CD4-positive, CD25-positive, alpha-beta regulatory T cell (primary cell): Measurements from ENCODE around the gene KNTC1. TPM values are rescaled to one million over a fixed set of nuclear protein-coding genes. Genes with fewer than 3 reads are reported as not detected.
"Not testable (repeated sequence)": the region's sequence is repeated elsewhere in the genome, so short reads cannot be mapped to it uniquely, and the experiment has no call there.

Source experiments
- ATAC-seq, 2 donors: fragments of 150-1000 bp; cut with Tn5 transposase; one replicate each; pipeline ENCODE4 v1.10.0; 2021; ENCODE audit warnings: low read depth in 2 of 2, moderate number of reproducible peaks in 2 of 2, moderate library complexity in 1 of 2
- DNase-seq, 3 donors: peaks; one replicate each; pipeline versions ENCODE4 v3.0.0 to v3.0.0-alpha.2; 2012 to 2022; ENCODE audit warnings: mixed read lengths in 1 of 3
- H3K27ac ChIP-seq: one replicate; pipeline ENCODE4 v1.7.0; 2013; ENCODE audit warnings: mild to moderate bottlenecking, low read length; ENCODE audit not compliant: insufficient read depth, poor library complexity, severe bottlenecking
- H3K27me3 ChIP-seq: one replicate; pipeline ENCODE4 v1.7.0; 2013; ENCODE audit warnings: low read length; ENCODE audit not compliant: control insufficient read depth, insufficient read depth
- H3K36me3 ChIP-seq: one replicate; pipeline ENCODE4 v1.7.0; 2013; ENCODE audit warnings: mild to moderate bottlenecking, low read length, moderate library complexity; ENCODE audit not compliant: control insufficient read depth, insufficient read depth
- H3K4me1 ChIP-seq: 2 replicates; pipeline ENCODE4 v1.7.0; 2013; ENCODE audit warnings: mild to moderate bottlenecking, low read length; ENCODE audit not compliant: insufficient read depth, control insufficient read depth, poor library complexity, severe bottlenecking
- H3K4me3 ChIP-seq: one replicate; pipeline ENCODE4 v1.7.0; 2013; ENCODE audit warnings: low read depth, mild to moderate bottlenecking, low read length, moderate library complexity
- H3K9me3 ChIP-seq, 2 experiments: 1 replicate in 1 of 2; 2 replicates in 1 of 2; pipeline ENCODE4 v1.7.0; 2013; ENCODE audit warnings: low read length in 2 of 2, mild to moderate bottlenecking in 1 of 2, moderate library complexity in 1 of 2; ENCODE audit not compliant: control insufficient read depth in 2 of 2
- H3K27ac Mint-ChIP-seq, 3 donors: one replicate each; pipeline ENCODE4 v1.8.0; 2020 to 2022; ENCODE audit warnings: mild to moderate bottlenecking in 3 of 3, mixed read lengths in 3 of 3, moderate library complexity in 2 of 3
- H3K27me3 Mint-ChIP-seq: one replicate; pipeline ENCODE4 v1.8.0; 2022; ENCODE audit warnings: mild to moderate bottlenecking, mixed read lengths
- H3K36me3 Mint-ChIP-seq: one replicate; pipeline ENCODE4 v1.8.0; 2020; ENCODE audit warnings: mixed read lengths
- H3K4me1 Mint-ChIP-seq, 4 donors: one replicate each; pipeline ENCODE4 v1.8.0; 2020 to 2022; ENCODE audit warnings: mixed read lengths in 4 of 4, mild to moderate bottlenecking in 1 of 4
- H3K4me3 Mint-ChIP-seq, 4 donors: one replicate each; pipeline ENCODE4 v1.8.0; 2020 to 2022; ENCODE audit warnings: mild to moderate bottlenecking in 4 of 4, mixed read lengths in 4 of 4, moderate library complexity in 3 of 4
- H3K9me3 Mint-ChIP-seq, 7 donors: one replicate each; pipeline ENCODE4 v1.8.0; 2020 to 2022; ENCODE audit warnings: mixed read lengths in 7 of 7, mild to moderate bottlenecking in 3 of 7, moderate library complexity in 2 of 7
- polyA plus RNA-seq, 4 donors: library from polyadenylated mRNA; unstranded; fragments of 300-500 nt; fragmentation: Illumina TruSeq; gene quantifications; one replicate each; pipeline ENCODE4 v1.2.3, GENCODE V29; 2021
- total RNA-seq: library from RNA; stranded (reverse); gene quantifications from one replicate; pipeline ENCODE4 v1.2.3, GENCODE V29; 2022

The KNTC1 gene
- total and polyA plus RNA-seq, 5 donors from 2014 or later, result 2.1 to 27.8 (median 4.0) TPM

DNA sequence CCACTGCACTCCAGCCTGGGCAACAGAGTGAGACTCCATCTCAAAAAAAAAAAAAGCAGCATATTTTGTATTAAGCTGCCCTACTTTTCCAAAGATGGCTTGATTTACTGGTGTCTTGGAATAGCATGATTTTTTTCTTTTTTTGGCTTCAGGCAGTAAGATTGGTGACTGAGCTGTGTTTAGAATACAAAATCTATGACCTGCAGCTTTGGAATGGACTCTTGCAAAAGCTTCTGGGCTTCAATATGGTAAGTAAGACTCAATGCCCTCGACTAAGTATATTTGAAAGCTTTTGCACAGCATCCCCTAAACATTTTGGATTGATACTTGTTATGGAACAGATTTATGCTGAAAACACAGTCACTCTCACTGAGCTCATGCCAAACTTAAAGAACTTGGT is 87.8 kb downstream of the KNTC1 start:
- H3K36me3 Mint-ChIP-seq, result peaks cover 39% of the 10 kb centered on the region
- DNase-seq, result no peak
- no peak overlapping the region for H3K4me3 Mint-ChIP-seq
- no peak overlapping the region for H3K4me3 ChIP-seq
- H3K4me1 Mint-ChIP-seq, result no peaks in the 10 kb centered on the region
- no peak overlapping the region for H3K27ac ChIP-seq
- peaks cover 30% of the 10 kb centered on the region for H3K36me3 ChIP-seq
- ATAC-seq, result no peak
- H3K27ac Mint-ChIP-seq, result peak overlapping the region in 1 of 3 donors; percentile 26
- H3K4me1 ChIP-seq, result no peaks in the 10 kb centered on the region
- no peaks in the 10 kb centered on the region for H3K9me3 ChIP-seq
- no peaks in the 10 kb centered on the region for H3K27me3 Mint-ChIP-seq
- no peaks in the 10 kb centered on the region for H3K9me3 Mint-ChIP-seq
- H3K27me3 ChIP-seq, result no peaks in the 10 kb centered on the region

DNA sequence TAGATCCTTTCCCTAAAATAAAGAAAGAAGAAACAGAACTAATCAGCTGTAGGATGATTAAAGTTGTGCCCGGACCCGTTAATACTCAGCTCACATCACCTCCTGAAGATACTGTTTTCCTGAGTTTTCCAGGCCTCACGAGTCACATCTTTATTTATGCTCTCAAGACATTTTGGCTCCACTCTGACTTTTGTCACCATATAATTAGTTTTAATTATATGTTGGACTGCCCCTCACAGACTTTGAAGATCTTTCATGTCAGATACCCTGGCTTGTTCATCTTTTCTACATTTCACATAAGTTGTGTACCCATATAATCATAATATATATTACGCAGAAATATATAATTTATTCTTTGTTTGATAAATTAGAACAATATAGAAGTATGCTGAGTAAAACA is 88.7 kb downstream of the KNTC1 start:
- Mint-ChIP-seq H3K27me3 (no peaks in the 10 kb centered on the region), H3K27ac (no peak overlapping the region), H3K4me3 (no peak overlapping the region), H3K4me1 (no peaks in the 10 kb centered on the region), H3K36me3 (peaks cover 38% of the 10 kb centered on the region), H3K9me3 (no peaks in the 10 kb centered on the region)
- Histone ChIP-seq H3K4me1 (no peaks in the 10 kb centered on the region), H3K4me3 (no peak overlapping the region), H3K36me3 (peaks cover 31% of the 10 kb centered on the region), H3K9me3 (no peaks in the 10 kb centered on the region), H3K27ac (no peak overlapping the region), H3K27me3 (no peaks in the 10 kb centered on the region)
- no peak for DNase-seq
- no peak for ATAC-seq

DNA sequence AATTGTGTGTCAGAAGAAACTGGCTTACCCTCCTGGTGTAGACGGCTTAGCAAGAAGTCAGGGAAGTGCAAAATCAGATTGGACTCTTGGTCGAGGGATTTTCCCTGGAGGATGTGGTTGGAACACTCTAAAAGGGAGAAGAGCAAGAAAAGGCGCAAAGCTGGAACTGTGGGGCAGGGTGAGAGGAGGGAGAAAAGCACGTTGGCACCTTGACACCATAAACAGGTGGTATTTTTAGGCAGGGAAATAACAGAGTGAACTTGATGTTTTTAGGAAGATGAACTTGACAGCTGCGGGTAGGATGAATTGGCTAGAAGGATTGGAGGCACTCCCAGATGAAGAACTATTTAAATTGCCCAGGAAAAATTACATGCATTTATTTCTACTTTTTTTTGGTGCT is 108.4 kb downstream of the KNTC1 start:
- Histone ChIP-seq H3K27me3 (no peaks in the 10 kb centered on the region), H3K9me3 (no peaks in the 10 kb centered on the region), H3K4me3 (no peak overlapping the region), H3K4me1 (no peaks in the 10 kb centered on the region), H3K27ac (no peak overlapping the region), H3K36me3 (no peaks in the 10 kb centered on the region)
- Mint-ChIP-seq H3K27me3 (peaks cover 4% of the 10 kb centered on the region), H3K27ac (no peak overlapping the region), H3K4me3 (no peak overlapping the region), H3K36me3 (no peaks in the 10 kb centered on the region), H3K4me1 (peaks cover 0 to 5% (median 0%) of the 10 kb centered on the region in 4 donors), H3K9me3 (no peaks in the 10 kb centered on the region)
- no peak for DNase-seq
- ATAC-seq, result no peak

DNA sequence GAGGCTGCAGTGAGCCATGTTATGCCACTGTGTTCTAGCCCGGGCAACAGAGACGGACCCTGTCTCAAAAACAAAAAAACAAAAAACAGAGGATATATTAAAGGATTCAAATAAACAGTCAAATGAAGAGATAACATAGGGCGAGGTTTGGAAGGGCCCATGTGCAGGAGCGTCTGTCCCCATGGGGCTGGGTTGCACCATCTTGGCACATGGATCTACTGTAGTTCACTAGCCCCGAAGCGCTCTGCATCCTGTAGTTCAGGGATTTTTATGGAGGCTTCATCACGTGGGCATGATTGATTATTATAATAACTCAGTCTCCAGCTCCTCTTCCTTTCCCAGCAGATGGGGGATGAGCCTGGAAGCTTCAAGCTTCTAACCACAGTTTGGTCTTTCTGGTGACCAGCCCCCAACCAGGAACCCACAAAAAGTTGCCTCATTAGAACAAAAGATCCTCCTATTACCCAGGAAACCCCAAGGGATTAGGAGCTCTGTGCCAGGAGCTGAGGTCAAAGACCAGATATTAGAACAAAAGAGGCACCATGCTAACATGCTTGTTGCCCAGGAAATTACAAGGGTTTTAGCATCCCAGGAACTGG is 116.3 kb downstream of the KNTC1 start:
- Mint-ChIP-seq H3K36me3 (no peaks in the 10 kb centered on the region), H3K27ac (no peak overlapping the region), H3K27me3 (peaks cover 4% of the 10 kb centered on the region), H3K9me3 (peaks cover 0 to 2% (median 0%) of the 10 kb centered on the region in 7 donors), H3K4me3 (no peak overlapping the region), H3K4me1 (peaks cover 6 to 9% (median 7%) of the 10 kb centered on the region in 4 donors)
- Histone ChIP-seq H3K4me3 (no peak overlapping the region), H3K27me3 (no peaks in the 10 kb centered on the region), H3K9me3 (no peaks in the 10 kb centered on the region), H3K27ac (no peak overlapping the region), H3K4me1 (no peaks in the 10 kb centered on the region), H3K36me3 (no peaks in the 10 kb centered on the region)
- no peak for ATAC-seq
- no peak for DNase-seq

DNA sequence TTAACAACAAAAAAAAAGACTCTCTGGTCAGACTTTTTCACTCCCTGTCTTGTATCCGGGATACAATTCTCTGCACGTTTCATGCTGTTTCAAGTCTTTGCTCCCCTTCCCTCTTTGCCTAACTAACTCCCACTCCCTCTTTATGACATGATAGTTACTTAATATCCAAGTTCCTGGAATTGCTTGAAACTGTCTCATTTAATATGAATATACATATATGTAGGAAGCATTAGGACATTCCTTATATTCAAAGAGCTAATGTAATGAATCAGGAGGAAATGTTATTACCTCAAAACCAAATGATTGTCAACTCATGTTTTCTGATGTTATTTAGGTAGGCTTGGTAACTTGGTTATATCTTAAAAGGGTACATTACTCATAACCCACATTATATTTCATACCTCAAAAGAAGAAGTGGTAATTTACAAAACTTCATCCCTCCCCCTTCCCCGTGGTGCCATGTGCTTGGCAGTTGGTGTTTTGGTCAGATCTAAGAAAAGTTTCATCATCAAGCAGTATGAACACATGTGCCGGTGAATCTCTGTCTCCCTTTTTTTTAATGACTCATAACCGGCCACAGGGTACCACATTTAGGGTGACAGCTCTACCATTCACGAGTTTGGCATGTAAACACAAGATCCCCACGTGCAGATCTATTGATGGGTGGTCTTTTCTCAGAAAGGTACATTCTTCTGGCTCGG is 119.6 kb downstream of the KNTC1 start:
- H3K27ac Mint-ChIP-seq, result peak overlapping the region in 2 of 3 donors; percentile 1 to 79
- no peaks in the 10 kb centered on the region for H3K27me3 Mint-ChIP-seq
- ATAC-seq (peak; percentile 76 to 86), DNase-seq (peak in 2 of 3 donors; percentile 23 to 56)
- H3K36me3 Mint-ChIP-seq, result no peaks in the 10 kb centered on the region
- no peak overlapping the region for H3K27ac ChIP-seq
- H3K9me3 Mint-ChIP-seq, result peaks cover 0 to 2% (median 0%) of the 10 kb centered on the region in 7 donors
- H3K4me1 Mint-ChIP-seq, result peaks cover 6 to 9% (median 7%) of the 10 kb centered on the region in 4 donors
- peak overlapping the region in 2 of 4 donors; percentile 7 to 62 for H3K4me3 Mint-ChIP-seq
- H3K4me3 ChIP-seq, result peak overlapping the region; percentile 43
- no peaks in the 10 kb centered on the region for H3K4me1 ChIP-seq
- H3K27me3 ChIP-seq, result no peaks in the 10 kb centered on the region
- H3K9me3 ChIP-seq, result no peaks in the 10 kb centered on the region
- H3K36me3 ChIP-seq, result no peaks in the 10 kb centered on the region

DNA sequence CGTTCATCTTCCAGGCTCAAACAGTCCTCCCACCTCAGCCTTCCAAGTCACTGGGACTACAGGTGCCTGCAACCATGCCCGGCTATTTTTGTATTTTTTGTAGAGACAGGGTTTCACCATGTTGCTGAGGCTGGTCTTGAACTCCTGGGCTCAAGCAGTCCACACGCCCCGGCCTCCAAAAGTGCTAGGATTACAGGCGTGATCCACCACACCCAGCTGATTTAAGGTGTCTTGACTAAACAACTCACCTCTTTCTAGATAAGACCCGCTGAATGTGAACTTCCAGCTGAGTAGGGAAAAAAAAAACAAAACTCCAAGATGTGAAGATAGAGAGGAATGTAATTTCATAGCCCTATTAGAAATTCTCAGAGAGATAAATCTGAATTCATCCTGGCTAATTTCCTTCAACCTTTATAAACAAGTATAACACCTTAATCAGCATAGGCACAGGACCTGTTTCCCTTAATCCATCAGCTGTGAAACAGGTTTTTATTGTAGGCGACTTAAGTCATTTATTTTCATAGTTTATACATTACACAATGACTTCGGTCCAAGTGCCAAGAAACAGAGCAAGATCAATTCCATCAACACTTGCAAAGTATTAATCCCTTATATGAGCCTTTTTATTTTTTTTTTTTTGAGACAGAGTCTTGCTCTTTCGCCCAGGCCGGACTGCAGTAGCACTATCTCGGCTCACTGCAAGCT is 124.6 kb downstream of the KNTC1 start:
- peak overlapping the region in 1 of 3 donors; percentile 62 for H3K27ac Mint-ChIP-seq
- Histone ChIP-seq H3K27ac (no peak overlapping the region), H3K27me3 (no peaks in the 10 kb centered on the region), H3K9me3 (no peaks in the 10 kb centered on the region), H3K4me3 (no peak overlapping the region), H3K36me3 (no peaks in the 10 kb centered on the region), H3K4me1 (no peaks in the 10 kb centered on the region)
- ATAC-seq (no peak), DNase-seq (no peak)
- peaks cover 4 to 8% (median 5%) of the 10 kb centered on the region in 4 donors for H3K4me1 Mint-ChIP-seq
- H3K4me3 Mint-ChIP-seq, result no peak overlapping the region
- H3K9me3 Mint-ChIP-seq, result peaks cover 0 to 2% (median 0%) of the 10 kb centered on the region in 7 donors
- no peaks in the 10 kb centered on the region for H3K36me3 Mint-ChIP-seq
- H3K27me3 Mint-ChIP-seq, result no peaks in the 10 kb centered on the region

DNA sequence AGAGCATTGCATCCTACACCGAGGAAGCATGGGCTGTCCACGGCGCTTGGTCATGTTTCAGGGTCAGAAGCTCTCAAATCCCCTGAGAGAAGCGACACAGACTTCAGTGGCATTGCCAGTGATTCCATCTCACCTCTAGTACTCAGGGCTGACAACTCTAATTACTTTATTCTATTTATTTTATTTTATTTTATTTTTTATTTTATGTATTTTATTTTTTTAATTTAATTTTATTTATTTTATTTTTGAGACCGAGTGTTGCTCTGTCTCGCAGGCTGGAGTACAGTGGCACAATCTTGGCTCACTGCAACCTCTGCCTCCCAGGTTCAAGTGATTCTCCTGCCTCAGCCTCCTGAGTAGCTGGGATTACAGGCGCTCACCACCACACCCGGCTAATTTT is 126.2 kb downstream of the KNTC1 start:
- not testable (repeated sequence) for H3K4me3 Mint-ChIP-seq, H3K36me3 Mint-ChIP-seq, H3K9me3 Mint-ChIP-seq, H3K4me1 Mint-ChIP-seq, H3K27ac ChIP-seq, ATAC-seq, H3K9me3 ChIP-seq, H3K4me1 ChIP-seq, H3K27me3 ChIP-seq, DNase-seq, H3K27me3 Mint-ChIP-seq, H3K4me3 ChIP-seq, H3K27ac Mint-ChIP-seq, H3K36me3 ChIP-seq
